Endothelial cell of umbilical vein (primary cell): ENCODE results near the gene FXYD4. TPM values are rescaled to one million over a fixed set of nuclear protein-coding genes. Genes with fewer than 3 reads are reported as not detected.

ENCODE experiments used
- BruUV-seq: library from RNA; stranded (reverse); fragments of 400-500 nt; replicated peaks from 2 replicates; lab custom pipeline; 2021; lab: Mats Ljungman, UMichigan
- CTCF ChIA-PET: fragments of 300-600, 350-600 bp; sonication (Branson Sonifier 250); formaldehyde crosslinking; loops from one replicate; lab custom pipeline; 2021; ENCODE audit warnings: antibody characterized with exemption, inconsistent platforms; lab: Charles Lee
- POLR2A ChIA-PET: fragments of 300-600, 350-600 bp; sonication (Branson Sonifier 250); formaldehyde crosslinking; loops from one replicate; lab custom pipeline; 2021; ENCODE audit warnings: antibody characterized with exemption, inconsistent platforms; lab: Charles Lee
- DNase-seq: peaks from one replicate; pipeline ENCODE4 v3.0.0-alpha.2; 2011; ENCODE audit warnings: low read depth, low spot score
- FAIRE-seq: peaks from 2 replicates; lab custom pipeline; 2011; peaks lifted over from hg19 to GRCh38; lab: Jason Lieb, UNC
- H2AFZ ChIP-seq: 2 replicates; pipeline ENCODE4 v1.6.0; 2012; ENCODE audit warnings: low read depth, low read length, control low read depth, inconsistent platforms
- H3K27ac ChIP-seq: 2 replicates; pipeline ENCODE4 v1.5.1; 2011; ENCODE audit warnings: low read depth, mild to moderate bottlenecking, control low read depth, low read length, moderate library complexity; ENCODE audit not compliant: insufficient read depth
- H3K27me3 ChIP-seq, 2 experiments: 2 replicates each; pipeline versions ENCODE4 v1.6.0 to v1.6.1; 2011; ENCODE audit warnings: low read length in 2 of 2, mixed read lengths in 1 of 2; ENCODE audit not compliant: control insufficient read depth in 2 of 2, insufficient read depth in 2 of 2
- H3K36me3 ChIP-seq, 2 experiments: 2 replicates in 1 of 2; 3 replicates in 1 of 2; pipeline ENCODE4 v1.5.1; 2011; ENCODE audit warnings: low read length in 2 of 2, mild to moderate bottlenecking in 1 of 2, moderate library complexity in 1 of 2; ENCODE audit not compliant: control insufficient read depth in 2 of 2, insufficient read depth in 2 of 2; ENCODE audit errors: extremely low read depth in 1 of 2
- H3K4me1 ChIP-seq: 3 replicates; pipeline ENCODE4 v1.5.1; 2011; ENCODE audit warnings: mild to moderate bottlenecking, low read length; ENCODE audit not compliant: control insufficient read depth, insufficient read depth; ENCODE audit errors: extremely low read depth
- H3K4me2 ChIP-seq: 2 replicates; pipeline ENCODE4 v1.6.1; 2011; ENCODE audit warnings: low read length, control low read depth, mixed read lengths; ENCODE audit not compliant: insufficient read depth
- H3K4me3 ChIP-seq, 3 experiments: fragments of 200-600 bp in 1 of 3; sonication (generic), shearing (Covaris generic) in 1 of 3; replicated peaks in 1 of 3; 2 replicates each; pipeline ENCODE4 v1.5.1; 2011 to 2016; ENCODE audit warnings: control low read depth in 3 of 3, low read length in 3 of 3, mild to moderate bottlenecking in 2 of 3, inconsistent platforms in 1 of 3, low read depth in 1 of 3, moderate library complexity in 1 of 3; ENCODE audit not compliant: insufficient read depth in 1 of 3
- H3K79me2 ChIP-seq: 2 replicates; pipeline ENCODE4 v1.6.0; 2012; ENCODE audit warnings: low read length, inconsistent platforms; ENCODE audit not compliant: control insufficient read depth, insufficient read depth
- H3K9ac ChIP-seq: replicated peaks from 2 replicates; pipeline ENCODE3; 2011; ENCODE audit warnings: low read length, control low read depth; ENCODE audit not compliant: insufficient read depth; ENCODE audit errors: extremely low read depth
- H3K9me1 ChIP-seq: replicated peaks from 3 replicates; pipeline ENCODE4 v1.6.0; 2011; ENCODE audit warnings: mild to moderate bottlenecking, low read length; ENCODE audit not compliant: control insufficient read depth, insufficient read depth; ENCODE audit errors: extremely low read depth
- H3K9me3 ChIP-seq: replicated peaks from 2 replicates; pipeline ENCODE4 v1.5.1; 2012; ENCODE audit warnings: low read length, inconsistent platforms; ENCODE audit not compliant: control insufficient read depth, insufficient read depth
- H4K20me1 ChIP-seq: replicated peaks from 2 replicates; pipeline ENCODE3; 2011; ENCODE audit warnings: mild to moderate bottlenecking, low read length; ENCODE audit not compliant: control insufficient read depth, insufficient read depth; ENCODE audit errors: extremely low read depth
- EZH2 ChIP-seq: IDR thresholded peaks from 2 replicates; pipeline ENCODE4 v1.6.1; 2012; ENCODE audit warnings: borderline replicate concordance, low read depth, mild to moderate bottlenecking, moderate library complexity, low read length, inconsistent platforms; ENCODE audit not compliant: severe bottlenecking
- FOS ChIP-seq: IDR thresholded peaks from 2 replicates; pipeline ENCODE4 v1.6.1; 2011; ENCODE audit warnings: mild to moderate bottlenecking, low read length, moderate library complexity, borderline replicate concordance; ENCODE audit not compliant: insufficient read depth
- GATA2 ChIP-seq: IDR thresholded peaks from 2 replicates; pipeline ENCODE4 v1.7.0; 2011; ENCODE audit warnings: low read depth, mild to moderate bottlenecking, moderate library complexity, mixed read lengths, low read length; ENCODE audit not compliant: insufficient read length, insufficient read depth
- JUN ChIP-seq: IDR thresholded peaks from 2 replicates; pipeline ENCODE4 v1.6.1; 2011; ENCODE audit warnings: borderline replicate concordance, low read depth; ENCODE audit not compliant: insufficient read length, insufficient read depth
- MYC ChIP-seq: IDR thresholded peaks from one replicate; pipeline ENCODE4 v1.6.1; 2011; ENCODE audit warnings: mild to moderate bottlenecking, low read depth, low read length
- POLR2A ChIP-seq: IDR thresholded peaks from 2 replicates; pipeline ENCODE4 v1.6.1; 2012; ENCODE audit warnings: low read depth, mild to moderate bottlenecking, control low read depth, low read length
- POLR2AphosphoS5 ChIP-seq: IDR thresholded peaks from 2 replicates; pipeline ENCODE4 v1.6.1; 2012; ENCODE audit warnings: low read depth, mild to moderate bottlenecking, control low read depth, low read length, moderate library complexity; ENCODE audit not compliant: insufficient read depth
- dilution Hi-C: fragments of 300-500 bp; cut with MboI; formaldehyde crosslinking; loops from one replicate; pipeline ENCODE4 v1.15.0; 2019; ENCODE audit warnings: low sequenced_read_pairs; ENCODE audit not compliant: extremely low pct_ligation_motif_present
- intact Hi-C: fragments of 100-400 bp; cut with micrococcal nuclease; formaldehyde crosslinking; loops from one replicate; pipeline ENCODE4 v1.10.0; 2022
- polyA plus RNA-seq, 4 experiments: library from polyadenylated mRNA; depleted of rRNA in 3 of 4; stranded (reverse) in 3 of 4; unstranded in 1 of 4; fragments of >200 nt; gene quantifications; 2 replicates each; pipeline versions ENCODE4 v1.2.1 to v1.2.3, GENCODE V29; 2011 to 2012; ENCODE audit warnings: missing spikeins in 1 of 4
- total RNA-seq: library from RNA; stranded (reverse); gene quantifications from 2 replicates; pipeline ENCODE4 v1.2.3, GENCODE V29; 2021
- TF ChIP-seq, protein P1 (sequence below): IDR thresholded peaks from 2 replicates; pipeline ENCODE4 v1.6.1; 2011; ENCODE audit not compliant: insufficient read depth, insufficient read length
- TF ChIP-seq, protein P2 (sequence below), 2 donors: IDR thresholded peaks; 1 replicate in 1 of 2; 2 replicates in 1 of 2; pipeline ENCODE4 v1.5.1; 2011; ENCODE audit warnings: low read length in 2 of 2, mild to moderate bottlenecking in 2 of 2, moderate library complexity in 2 of 2, control low read depth in 1 of 2, inconsistent platforms in 1 of 2, low read depth in 1 of 2; ENCODE audit not compliant: insufficient read depth in 1 of 2; ENCODE audit errors: extremely low read depth in 1 of 2

FXYD4 gene
- total and polyA plus RNA-seq, 2 donors (not counting 3 experiments of a cell fraction or from before 2014, with no cell fraction given) = not detected

DNA sequence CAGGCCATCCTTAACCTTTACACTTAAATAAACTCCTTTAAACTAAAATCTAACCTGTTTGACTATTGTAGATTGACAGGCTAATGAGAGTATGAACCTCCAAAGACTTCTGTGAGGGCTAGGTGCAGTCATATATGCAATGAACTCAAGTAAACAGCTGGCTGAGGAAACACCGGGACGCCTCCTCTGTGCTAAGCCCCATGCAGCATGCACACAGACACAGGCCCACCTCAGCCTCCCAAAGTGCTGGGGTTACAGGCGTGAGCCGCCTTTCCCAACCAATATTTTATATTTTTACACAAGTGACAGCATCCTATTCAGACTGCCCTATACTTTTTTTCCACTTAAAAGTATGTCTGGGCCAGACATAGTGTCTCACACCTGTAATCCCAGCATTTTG is 1.5 kb upstream of the FXYD4 start:
- FAIRE-seq (no peak), DNase-seq (no peak)
- no peak overlapping the region for H2AFZ ChIP-seq
- H3K4me2 ChIP-seq = no peak overlapping the region
- no peaks in the 10 kb centered on the region for H4K20me1 ChIP-seq
- TF ChIP-seq, protein P1, sequence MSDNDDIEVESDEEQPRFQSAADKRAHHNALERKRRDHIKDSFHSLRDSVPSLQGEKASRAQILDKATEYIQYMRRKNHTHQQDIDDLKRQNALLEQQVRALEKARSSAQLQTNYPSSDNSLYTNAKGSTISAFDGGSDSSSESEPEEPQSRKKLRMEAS = no peak
- no peak for TF ChIP-seq MYC
- TF ChIP-seq POLR2AphosphoS5 = no peak
- TF ChIP-seq POLR2A = no peak
- TF ChIP-seq FOS = no peak
- TF ChIP-seq JUN = no peak
- TF ChIP-seq GATA2 = no peak
- TF ChIP-seq, protein P2, sequence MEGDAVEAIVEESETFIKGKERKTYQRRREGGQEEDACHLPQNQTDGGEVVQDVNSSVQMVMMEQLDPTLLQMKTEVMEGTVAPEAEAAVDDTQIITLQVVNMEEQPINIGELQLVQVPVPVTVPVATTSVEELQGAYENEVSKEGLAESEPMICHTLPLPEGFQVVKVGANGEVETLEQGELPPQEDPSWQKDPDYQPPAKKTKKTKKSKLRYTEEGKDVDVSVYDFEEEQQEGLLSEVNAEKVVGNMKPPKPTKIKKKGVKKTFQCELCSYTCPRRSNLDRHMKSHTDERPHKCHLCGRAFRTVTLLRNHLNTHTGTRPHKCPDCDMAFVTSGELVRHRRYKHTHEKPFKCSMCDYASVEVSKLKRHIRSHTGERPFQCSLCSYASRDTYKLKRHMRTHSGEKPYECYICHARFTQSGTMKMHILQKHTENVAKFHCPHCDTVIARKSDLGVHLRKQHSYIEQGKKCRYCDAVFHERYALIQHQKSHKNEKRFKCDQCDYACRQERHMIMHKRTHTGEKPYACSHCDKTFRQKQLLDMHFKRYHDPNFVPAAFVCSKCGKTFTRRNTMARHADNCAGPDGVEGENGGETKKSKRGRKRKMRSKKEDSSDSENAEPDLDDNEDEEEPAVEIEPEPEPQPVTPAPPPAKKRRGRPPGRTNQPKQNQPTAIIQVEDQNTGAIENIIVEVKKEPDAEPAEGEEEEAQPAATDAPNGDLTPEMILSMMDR (IDR thresholded peaks at IDR 0.05; ENCODE audit: extremely low read depth in 1 of 2, insufficient read depth in 1 of 2, low read depth in 1 of 2, low read length in 2 of 2) = no peak
- no peak for TF ChIP-seq EZH2
- CTCF ChIA-PET = no interaction called here
- H3K36me3 ChIP-seq = no peaks in the 10 kb centered on the region
- H3K79me2 ChIP-seq = no peaks in the 10 kb centered on the region
- H3K27me3 ChIP-seq = no peaks in the 10 kb centered on the region
- dilution Hi-C loops = no loop called here
- intact Hi-C loops = no loop called here
- no peak overlapping the region for H3K27ac ChIP-seq
- no peak overlapping the region for H3K4me3 ChIP-seq
- POLR2A ChIA-PET = no interaction called here
- BruUV-seq = no TSS peak
- no peak overlapping the region for H3K9ac ChIP-seq
- H3K9me3 ChIP-seq = no peaks in the 10 kb centered on the region
- H3K4me1 ChIP-seq = no peaks in the 10 kb centered on the region
- H3K9me1 ChIP-seq = no peaks in the 10 kb centered on the region
